Cardiac muscle cell (in vitro differentiated cells and primary cell): ENCODE results near the gene SHISA9. TPM values are rescaled to one million over a fixed set of nuclear protein-coding genes. Genes with fewer than 3 reads are reported as not detected.
"Not testable (repeated sequence)": the region's sequence is repeated elsewhere in the genome, so short reads cannot be mapped to it uniquely, and the experiment has no call there.

ENCODE experiments used
- DNase-seq, 2 donors: peaks; one replicate each; pipeline versions ENCODE4 v3.0.0 to v3.0.0-alpha.2; 2010 to 2017; ENCODE audit warnings: low read depth in 1 of 2, low spot score in 1 of 2
- H3K27ac ChIP-seq: fragments of 200-600 bp; sonication (generic); 2 replicates; pipeline ENCODE4 v1.5.1; 2016
- H3K27me3 ChIP-seq: fragments of 200-600 bp; sonication (generic); 2 replicates; pipeline ENCODE4 v1.6.0; 2016; ENCODE audit warnings: control low read depth
- H3K36me3 ChIP-seq: fragments of 200-600 bp; sonication (generic); 2 replicates; pipeline ENCODE4 v1.5.1; 2016; ENCODE audit warnings: control low read depth
- H3K4me1 ChIP-seq: fragments of 200-600 bp; sonication (generic); 2 replicates; pipeline ENCODE4 v1.8.1; 2017; ENCODE audit warnings: low read depth, mild to moderate bottlenecking, mixed run types
- H3K4me3 ChIP-seq: fragments of 200-600 bp; sonication (generic); 2 replicates; pipeline ENCODE4 v1.5.1; 2016; ENCODE audit warnings: mild to moderate bottlenecking
- H3K9me3 ChIP-seq: fragments of 200-600 bp; sonication (generic); 2 replicates; pipeline ENCODE4 v1.5.1; 2017; ENCODE audit warnings: low read depth, mild to moderate bottlenecking, control low read depth
- CTCF ChIP-seq: IDR thresholded peaks from 2 replicates; pipeline ENCODE4 v1.5.1; 2012; ENCODE audit warnings: low read depth, mild to moderate bottlenecking, low read length
- polyA plus RNA-seq: library from polyadenylated mRNA; unstranded; fragments of >200 nt; fragmentation: Nextera tagmentation; extraction: Ambion mirVana; gene quantifications from 2 replicates; pipeline ENCODE4 v1.2.1, GENCODE V29; 2016
- total RNA-seq: library from RNA; depleted of rRNA; stranded (reverse); fragments of >200 nt; gene quantifications from 2 replicates; pipeline ENCODE4 v1.2.3, GENCODE V29; 2016

The SHISA9 gene
- total and polyA plus RNA-seq, 2 experiments from 2014 or later, result 0.03 TPM; not detected in 1

- H3K36me3 ChIP-seq, result no peaks in the 10 kb centered on the region
- DNase-seq, result no peak
- no peak overlapping the region for H3K4me3 ChIP-seq
- H3K4me1 ChIP-seq, result no peaks in the 10 kb centered on the region
- TF ChIP-seq CTCF, result no peak
- no peak overlapping the region for H3K27ac ChIP-seq
- H3K9me3 ChIP-seq, result no peaks in the 10 kb centered on the region
- no peaks in the 10 kb centered on the region for H3K27me3 ChIP-seq
These were observed 19.3 kb downstream of the SHISA9 start for GRCh38 chr16:12920739-12921138.

- not testable (repeated sequence) for H3K4me3 ChIP-seq, H3K4me1 ChIP-seq, H3K9me3 ChIP-seq, H3K27ac ChIP-seq, H3K27me3 ChIP-seq, H3K36me3 ChIP-seq, DNase-seq
These were observed 22.2 kb downstream of the SHISA9 start for GRCh38 chr16:12923640-12924039.

- Histone ChIP-seq H3K27ac (no peak overlapping the region), H3K36me3 (no peaks in the 10 kb centered on the region), H3K9me3 (no peaks in the 10 kb centered on the region), H3K27me3 (no peaks in the 10 kb centered on the region), H3K4me3 (no peak overlapping the region), H3K4me1 (no peaks in the 10 kb centered on the region)
- no peak for TF ChIP-seq CTCF
- DNase-seq, result no peak
These were observed 23.8 kb downstream of the SHISA9 start for GRCh38 chr16:12925026-12925800.

GRCh38 chr16:12927591-12927990 lies 26.2 kb downstream of the SHISA9 start:
- no peaks in the 10 kb centered on the region for H3K27me3 ChIP-seq
- H3K4me1 ChIP-seq, result no peaks in the 10 kb centered on the region
- H3K36me3 ChIP-seq, result no peaks in the 10 kb centered on the region
- no peak overlapping the region for H3K27ac ChIP-seq
- H3K9me3 ChIP-seq, result no peaks in the 10 kb centered on the region
- TF ChIP-seq CTCF, result no peak
- H3K4me3 ChIP-seq, result no peak overlapping the region
- DNase-seq, result peak in 1 of 2 donors; percentile 36

- Histone ChIP-seq H3K4me1 (no peaks in the 10 kb centered on the region), H3K27ac (no peak overlapping the region), H3K9me3 (no peaks in the 10 kb centered on the region), H3K27me3 (no peaks in the 10 kb centered on the region), H3K36me3 (no peaks in the 10 kb centered on the region), H3K4me3 (no peak overlapping the region)
- no peak for DNase-seq
- TF ChIP-seq CTCF, result no peak
These were observed 29.5 kb downstream of the SHISA9 start for GRCh38 chr16:12930881-12931280.

GRCh38 chr16:12936391-12936790 lies 35.0 kb downstream of the SHISA9 start:
- Histone ChIP-seq H3K9me3 (no peaks in the 10 kb centered on the region), H3K4me3 (no peak overlapping the region), H3K27me3 (no peaks in the 10 kb centered on the region), H3K36me3 (no peaks in the 10 kb centered on the region), H3K27ac (no peak overlapping the region), H3K4me1 (no peaks in the 10 kb centered on the region)
- DNase-seq, result no peak
- TF ChIP-seq CTCF, result no peak
